ENCODE data around the gene ADARB2. TPM values are rescaled to one million over a fixed set of nuclear protein-coding genes. Genes with fewer than 3 reads are reported as not detected.

The ADARB2 gene
- total RNA-seq, 1 donor from 2014 or later, result 0.80 TPM

DNA sequence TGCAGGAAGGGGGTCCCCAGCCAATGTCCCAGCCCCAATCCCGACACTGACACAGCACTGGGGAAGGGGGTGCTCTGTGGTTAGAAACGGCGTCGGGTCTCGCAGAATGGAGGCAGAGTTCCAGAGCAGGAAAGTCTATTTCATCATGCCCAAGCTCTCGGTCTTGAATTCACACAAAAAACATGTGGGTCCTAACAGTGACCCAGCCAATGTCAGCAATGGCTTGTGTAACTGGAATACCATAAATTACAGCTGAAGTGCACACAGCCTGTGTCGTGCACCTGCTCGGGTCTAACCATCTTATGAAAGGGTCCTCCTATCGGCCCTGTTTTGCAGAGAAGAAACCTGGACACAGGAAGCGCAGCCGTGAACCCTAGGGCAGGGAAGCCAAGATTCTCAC, 324.1 kb downstream of the ADARB2 start:
- ATAC-seq, result no peak
- intact Hi-C loops (cut with DNase I), result no loop called here
- no peak for DNase-seq
- Histone ChIP-seq H3K4me3 (no peak overlapping the region), H3K4me1 (no peaks in the 10 kb centered on the region), H3K27ac (no peak overlapping the region), H3K9me3 (no peaks in the 10 kb centered on the region), H3K27me3 (ENCODE audit: low read depth) (peaks cover 11% of the 10 kb centered on the region), H3K36me3 (no peaks in the 10 kb centered on the region)
- TF ChIP-seq, protein P1, sequence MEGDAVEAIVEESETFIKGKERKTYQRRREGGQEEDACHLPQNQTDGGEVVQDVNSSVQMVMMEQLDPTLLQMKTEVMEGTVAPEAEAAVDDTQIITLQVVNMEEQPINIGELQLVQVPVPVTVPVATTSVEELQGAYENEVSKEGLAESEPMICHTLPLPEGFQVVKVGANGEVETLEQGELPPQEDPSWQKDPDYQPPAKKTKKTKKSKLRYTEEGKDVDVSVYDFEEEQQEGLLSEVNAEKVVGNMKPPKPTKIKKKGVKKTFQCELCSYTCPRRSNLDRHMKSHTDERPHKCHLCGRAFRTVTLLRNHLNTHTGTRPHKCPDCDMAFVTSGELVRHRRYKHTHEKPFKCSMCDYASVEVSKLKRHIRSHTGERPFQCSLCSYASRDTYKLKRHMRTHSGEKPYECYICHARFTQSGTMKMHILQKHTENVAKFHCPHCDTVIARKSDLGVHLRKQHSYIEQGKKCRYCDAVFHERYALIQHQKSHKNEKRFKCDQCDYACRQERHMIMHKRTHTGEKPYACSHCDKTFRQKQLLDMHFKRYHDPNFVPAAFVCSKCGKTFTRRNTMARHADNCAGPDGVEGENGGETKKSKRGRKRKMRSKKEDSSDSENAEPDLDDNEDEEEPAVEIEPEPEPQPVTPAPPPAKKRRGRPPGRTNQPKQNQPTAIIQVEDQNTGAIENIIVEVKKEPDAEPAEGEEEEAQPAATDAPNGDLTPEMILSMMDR (IDR thresholded peaks at IDR 0.05), result no peak

- H3K4me1 ChIP-seq, result no peaks in the 10 kb centered on the region
- intact Hi-C loops (cut with DNase I), result no loop called here
- no peak for DNase-seq
Observed at GRCh38 chr10:1412531-1413189, 324.7 kb downstream of the ADARB2 start.

GRCh38 chr10:1411956-1412355, 325.4 kb downstream of the ADARB2 start:
- Histone ChIP-seq H3K4me1 (no peaks in the 10 kb centered on the region), H3K27ac (no peak overlapping the region), H3K36me3 (no peaks in the 10 kb centered on the region), H3K9me3 (no peaks in the 10 kb centered on the region), H3K27me3 (ENCODE audit: low read depth) (peaks cover 11% of the 10 kb centered on the region), H3K4me3 (no peak overlapping the region)
- TF ChIP-seq, protein P1 (IDR thresholded peaks at IDR 0.05), result no peak
- no peak for ATAC-seq
- intact Hi-C loops (cut with DNase I), result no loop called here
- no peak for DNase-seq

More at GRCh38 chr10:1412531-1413189, 324.7 kb downstream of the ADARB2 start:
- ATAC-seq, result no peak
- Histone ChIP-seq H3K27me3 (ENCODE audit: low read depth) (peaks cover 11% of the 10 kb centered on the region), H3K4me3 (no peak overlapping the region), H3K36me3 (no peaks in the 10 kb centered on the region), H3K9me3 (no peaks in the 10 kb centered on the region), H3K27ac (no peak overlapping the region)
- TF ChIP-seq, protein P1 (IDR thresholded peaks at IDR 0.05), result no peak

DNA sequence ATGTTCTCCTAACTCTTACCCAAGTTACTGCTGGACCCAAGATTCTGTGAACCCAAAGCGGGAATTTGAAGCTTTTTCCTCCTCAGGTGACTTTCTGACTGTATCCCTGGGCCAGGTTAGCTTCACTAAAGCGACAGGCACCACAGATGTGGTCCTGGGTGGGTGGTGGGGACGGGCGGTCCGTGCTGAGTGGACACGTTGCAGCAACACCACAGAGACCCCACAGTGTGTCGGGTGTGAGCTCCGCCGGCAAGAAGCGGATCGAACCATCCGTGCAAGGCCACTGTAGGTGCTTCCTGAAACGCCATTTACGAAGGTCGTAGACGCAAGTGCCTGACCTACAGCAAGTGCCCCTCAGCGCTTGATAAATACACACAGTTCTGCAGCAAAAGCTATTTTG, 325.9 kb downstream of the ADARB2 start:
- TF ChIP-seq, protein P1 (IDR thresholded peaks at IDR 0.05), result no peak
- H3K36me3 ChIP-seq, result no peaks in the 10 kb centered on the region
- H3K4me3 ChIP-seq, result no peak overlapping the region
- ATAC-seq, result no peak
- no peaks in the 10 kb centered on the region for H3K4me1 ChIP-seq
- intact Hi-C loops (cut with DNase I), result no loop called here
- H3K27ac ChIP-seq, result no peak overlapping the region
- DNase-seq, result no peak
- H3K27me3 ChIP-seq (ENCODE audit: low read depth), result peaks cover 11% of the 10 kb centered on the region
- H3K9me3 ChIP-seq, result no peaks in the 10 kb centered on the region

DNA sequence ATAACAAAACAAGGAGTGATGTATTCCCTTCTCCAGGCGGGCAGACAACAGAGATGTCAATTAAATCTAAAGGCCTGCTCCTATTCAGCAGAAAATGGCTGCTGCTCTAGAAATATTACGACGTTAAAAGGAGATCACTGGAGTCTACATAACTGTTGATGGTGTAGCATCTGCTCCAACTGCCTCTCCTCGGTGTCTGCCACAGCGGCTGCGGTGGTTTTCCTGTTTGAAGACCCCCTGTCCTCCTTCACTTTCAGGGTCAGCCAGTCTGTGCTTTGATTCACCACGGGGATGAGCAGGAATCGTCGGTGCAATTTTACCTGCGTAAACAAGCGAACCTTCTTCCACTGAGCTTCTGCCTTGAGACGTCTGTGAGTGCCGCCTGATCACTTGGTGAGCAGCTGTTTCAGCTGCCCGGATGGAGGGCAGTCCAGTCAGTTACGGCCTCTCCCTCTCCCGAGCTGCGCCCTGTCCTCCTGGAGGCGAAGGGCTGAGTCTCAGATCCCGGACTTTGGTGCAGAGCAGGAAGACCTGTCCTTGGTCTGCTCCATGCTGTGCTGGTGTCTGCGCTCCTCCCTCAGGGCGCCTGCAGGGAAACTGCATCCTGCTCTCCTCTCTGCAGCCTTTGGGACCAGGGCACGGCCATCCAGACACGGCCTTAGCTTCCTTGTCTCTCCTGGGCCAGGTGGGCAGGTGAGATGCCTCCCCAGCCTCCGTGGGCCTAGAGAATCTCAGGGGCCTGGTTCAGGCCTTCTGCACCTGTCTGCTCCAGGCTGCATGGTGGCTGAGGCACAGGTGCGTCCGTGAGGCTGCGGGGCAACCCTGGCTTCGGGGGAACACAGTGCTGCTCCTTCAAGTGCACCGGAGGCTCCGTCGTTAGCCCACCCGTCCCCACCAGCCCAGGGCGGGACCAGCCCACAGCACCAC, 326.6 kb downstream of the ADARB2 start:
- Histone ChIP-seq H3K36me3 (no peaks in the 10 kb centered on the region), H3K4me3 (no peak overlapping the region), H3K27ac (no peak overlapping the region), H3K4me1 (no peaks in the 10 kb centered on the region), H3K9me3 (no peaks in the 10 kb centered on the region), H3K27me3 (ENCODE audit: low read depth) (peaks cover 11% of the 10 kb centered on the region)
- intact Hi-C loops (cut with DNase I), result no loop called here
- DNase-seq, result no peak
- TF ChIP-seq, protein P1 (IDR thresholded peaks at IDR 0.05), result no peak
- no peak for ATAC-seq
